GM19351 (cell line): ENCODE results near the gene NHEJ1.

Experiments
- ATAC-seq: cut with Tn5 transposase; IDR thresholded peaks from one replicate; pipeline ENCODE4 v1.9.1; 2021; ENCODE audit warnings: mild to moderate bottlenecking, moderate library complexity; ENCODE audit not compliant: unreplicated experiment

NHEJ1 gene

GRCh38 chr2:219124381-219125110, 36.1 kb downstream of the NHEJ1 start:
- ATAC-seq, result no peak

DNA sequence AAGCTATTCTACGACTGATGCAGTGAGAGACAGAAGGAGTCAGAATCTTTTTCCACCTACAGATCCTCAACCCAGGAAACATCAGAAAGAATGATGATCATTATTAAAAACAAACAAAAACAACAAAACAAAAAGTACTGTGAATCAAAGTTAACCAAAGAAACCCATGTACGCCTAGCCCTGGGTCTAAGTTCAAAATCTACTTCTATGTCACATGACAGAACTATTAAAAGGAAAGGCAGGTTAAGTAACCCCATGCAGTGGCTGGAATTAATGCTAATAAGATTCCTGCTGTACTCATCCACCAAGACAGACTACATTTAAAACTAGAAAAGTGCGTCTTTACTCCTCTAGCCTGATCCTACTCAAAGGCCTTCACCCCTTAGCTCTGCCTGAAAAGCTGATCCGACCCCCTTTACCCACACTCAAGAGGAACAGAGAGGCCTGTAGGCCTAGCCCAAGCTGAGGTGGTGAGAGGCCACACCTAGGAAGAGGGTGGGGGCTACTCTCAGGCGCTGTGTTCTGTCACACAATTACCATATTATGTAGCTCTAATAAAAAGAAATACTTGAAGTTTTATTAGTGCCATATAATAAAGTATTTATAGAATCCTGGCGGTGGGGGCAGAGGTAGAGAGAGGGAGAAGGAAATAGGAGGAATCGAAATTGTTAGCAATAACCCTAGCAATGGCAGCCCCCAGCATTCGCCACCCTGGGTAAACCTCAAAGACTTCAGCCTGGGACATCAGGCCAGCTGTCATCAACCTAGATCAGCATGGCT, 37.1 kb downstream of the NHEJ1 start:
- ATAC-seq, result no peak

DNA sequence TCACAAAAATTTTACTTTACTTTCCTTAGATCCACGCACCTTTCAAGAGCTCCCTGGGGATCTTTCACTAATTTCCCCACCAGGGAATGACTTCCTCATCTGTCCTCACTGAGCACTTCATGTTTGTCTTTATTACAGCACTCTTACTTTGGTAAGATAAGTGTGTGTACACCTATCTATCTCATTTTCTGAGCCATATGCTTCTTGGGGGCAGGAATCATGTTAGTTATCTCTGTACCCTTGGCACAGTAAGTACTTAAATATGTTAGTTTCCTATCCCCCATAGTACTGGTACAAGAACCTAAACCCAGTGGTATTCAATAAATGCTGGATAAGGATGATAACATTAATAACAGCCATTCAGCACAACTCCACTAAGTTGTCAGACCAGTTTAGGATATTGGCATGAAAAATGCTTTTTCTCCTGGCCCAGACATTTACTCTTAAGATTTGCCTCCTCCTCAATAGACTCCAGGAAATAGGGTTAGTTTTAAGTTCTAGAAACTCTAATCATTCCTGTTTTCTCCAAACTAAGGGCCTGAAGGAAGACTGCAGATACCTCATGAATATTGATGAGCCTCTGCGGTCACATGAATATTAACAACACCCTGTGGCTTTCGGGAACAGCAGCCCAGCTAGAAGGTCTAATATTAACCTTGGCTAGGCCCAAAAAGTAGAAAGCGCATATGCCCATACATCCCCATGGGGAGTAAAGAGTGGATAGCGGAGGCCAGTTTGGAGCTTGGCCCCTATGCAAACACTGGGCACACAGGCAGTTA, 38.2 kb downstream of the NHEJ1 start:
- no peak for ATAC-seq

- no peak for ATAC-seq
Observed at GRCh38 chr2:219120082-219120481, 40.5 kb downstream of the NHEJ1 start.

DNA sequence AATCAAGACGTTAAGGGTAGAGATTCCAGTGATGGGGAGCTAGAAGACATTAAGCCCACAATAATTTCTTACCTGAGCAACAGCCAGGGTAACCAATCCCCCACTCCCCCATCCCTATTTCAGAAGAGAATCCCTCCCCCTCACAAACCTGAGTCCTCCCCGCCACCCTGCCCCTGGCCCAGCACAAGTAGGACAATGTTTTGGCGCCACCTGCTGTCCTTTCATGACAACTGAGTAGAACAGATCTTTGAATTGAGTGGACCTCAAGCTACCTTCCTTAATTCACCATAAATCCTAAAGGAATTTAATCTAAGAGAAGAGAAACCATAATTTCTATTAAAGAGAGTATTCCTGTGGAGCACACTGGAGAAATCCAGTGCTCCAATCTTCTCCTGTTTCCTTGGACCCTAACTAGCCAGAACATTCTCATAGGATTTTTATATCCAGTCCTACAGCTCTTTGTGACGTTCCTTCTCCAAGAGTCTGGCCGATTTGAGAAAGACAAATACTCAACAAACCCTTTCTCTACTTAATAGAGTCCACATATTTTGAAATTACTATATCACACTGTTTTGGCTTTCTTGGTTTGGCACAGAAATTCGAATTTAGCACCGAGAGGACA, 41.1 kb downstream of the NHEJ1 start:
- no peak for ATAC-seq

- ATAC-seq, result no peak
Observed at GRCh38 chr2:219118504-219118903, 42.1 kb downstream of the NHEJ1 start.

DNA sequence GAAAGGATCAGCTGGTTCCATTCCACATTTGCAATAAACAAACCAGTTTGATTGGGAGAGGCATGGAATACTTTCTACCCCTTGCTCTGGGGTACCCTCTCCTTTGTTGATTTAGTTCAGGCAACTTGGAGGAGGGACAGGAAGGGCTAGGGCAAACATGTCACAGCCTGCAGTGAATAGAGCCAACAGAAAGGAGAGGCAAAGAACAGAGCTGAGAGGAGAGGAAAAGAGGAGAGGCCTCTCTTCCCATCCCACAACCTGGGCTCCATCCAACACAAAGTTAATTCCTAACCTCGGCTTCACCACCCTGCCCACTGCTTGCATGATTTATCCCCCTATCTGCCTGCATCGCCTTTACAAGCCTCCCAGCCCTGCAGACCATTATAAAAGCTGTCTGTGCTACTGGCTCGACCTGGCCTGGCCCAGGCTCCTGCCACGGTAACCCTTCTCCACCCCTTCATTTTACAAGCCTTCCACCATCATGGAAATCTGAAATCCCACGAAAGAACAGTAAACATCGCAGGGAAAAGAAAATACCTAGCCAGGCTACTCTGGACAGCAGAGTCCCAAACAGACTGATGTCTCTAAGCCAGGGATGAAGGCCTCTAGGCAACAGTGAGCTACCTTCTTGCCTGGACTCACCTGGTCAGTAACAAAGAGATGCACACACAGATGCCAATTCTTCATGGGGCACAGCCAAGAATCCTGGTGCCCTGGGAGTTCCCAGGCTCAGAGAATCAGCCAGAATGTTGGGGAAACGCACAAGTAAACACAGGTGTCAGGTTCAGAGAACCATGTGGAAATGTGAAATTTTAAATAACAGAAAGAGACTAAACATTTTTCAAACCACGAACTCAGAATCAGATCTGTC, 43.6 kb downstream of the NHEJ1 start:
- ATAC-seq, result no peak

DNA sequence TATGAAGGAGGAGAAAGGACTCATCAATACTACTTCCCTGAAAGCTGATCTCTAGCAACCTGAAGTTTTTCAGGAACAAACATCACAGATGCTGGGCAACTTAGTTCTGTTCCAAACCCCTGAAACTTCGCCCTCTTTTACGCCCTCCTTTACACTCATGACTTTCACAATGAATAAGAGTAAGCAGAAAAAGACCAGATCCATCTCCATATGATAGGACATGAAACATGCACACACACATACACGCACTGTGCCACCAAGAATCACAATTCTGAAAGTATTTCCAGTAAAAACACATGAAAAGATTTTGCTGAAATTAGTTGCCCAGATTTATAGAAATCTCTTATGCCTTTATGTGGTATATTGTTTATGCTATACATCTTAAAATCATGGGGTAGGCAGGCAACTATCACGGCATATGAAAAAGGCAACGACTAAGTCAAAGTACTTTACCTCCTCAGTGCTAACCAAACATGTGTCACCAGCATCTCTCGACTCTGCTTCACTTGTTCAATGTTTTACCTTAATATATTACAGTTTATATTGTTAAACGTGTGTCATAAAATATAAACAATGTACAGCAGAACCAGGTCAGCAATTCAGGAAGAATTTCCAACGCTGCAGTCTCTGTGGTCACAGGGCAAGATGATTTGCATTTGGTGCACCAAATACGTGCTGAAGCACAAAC, 47.8 kb downstream of the NHEJ1 start:
- no peak for ATAC-seq

DNA sequence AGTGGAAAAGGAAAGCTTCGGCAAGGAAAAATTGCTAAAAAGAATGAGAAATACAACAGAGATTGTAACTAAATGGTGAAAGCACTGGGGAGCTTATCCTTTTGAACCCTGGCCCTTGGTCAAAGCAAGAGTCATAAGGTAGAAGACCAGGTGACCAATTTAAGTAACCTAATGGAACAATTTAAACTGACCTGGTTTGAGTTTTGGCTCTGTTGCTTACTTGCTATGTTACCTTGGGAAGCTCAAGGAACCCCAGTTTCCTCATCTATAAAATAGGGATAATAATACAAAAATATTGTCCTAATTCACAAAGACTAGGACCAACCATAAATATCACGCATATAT, 48.6 kb downstream of the NHEJ1 start:
- ATAC-seq, result no peak

DNA sequence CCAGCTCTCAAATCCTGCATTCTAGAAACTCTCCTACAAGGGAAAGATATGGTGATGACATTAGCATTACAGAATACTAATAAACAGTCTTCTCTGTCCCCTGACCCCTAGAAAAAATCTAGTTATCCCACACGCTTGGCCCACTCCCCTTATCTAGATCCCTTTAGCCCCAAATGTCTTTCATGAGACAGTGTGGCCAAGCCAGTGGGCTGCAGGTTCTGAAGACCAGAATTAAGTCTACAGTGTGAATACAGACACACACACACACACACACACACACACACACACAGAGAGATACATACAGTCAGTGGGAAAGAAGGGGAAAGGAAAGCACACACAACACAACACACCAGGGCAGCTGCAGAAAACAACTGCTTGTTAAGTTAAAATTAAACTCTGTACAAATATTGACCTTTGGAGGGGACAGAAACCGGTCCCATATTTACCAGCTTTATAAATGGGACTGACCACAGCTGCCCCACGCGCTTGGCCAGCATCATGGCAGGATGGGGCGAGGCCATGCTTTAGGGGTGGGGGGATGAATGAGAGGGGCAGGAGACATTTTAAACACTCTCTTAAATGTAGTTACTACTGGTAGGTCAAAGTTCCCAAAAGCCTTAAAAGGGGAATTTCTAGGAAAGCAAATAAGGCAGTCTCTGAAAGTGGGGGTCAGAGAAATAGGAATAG, 49.1 kb downstream of the NHEJ1 start:
- ATAC-seq, result no peak

DNA sequence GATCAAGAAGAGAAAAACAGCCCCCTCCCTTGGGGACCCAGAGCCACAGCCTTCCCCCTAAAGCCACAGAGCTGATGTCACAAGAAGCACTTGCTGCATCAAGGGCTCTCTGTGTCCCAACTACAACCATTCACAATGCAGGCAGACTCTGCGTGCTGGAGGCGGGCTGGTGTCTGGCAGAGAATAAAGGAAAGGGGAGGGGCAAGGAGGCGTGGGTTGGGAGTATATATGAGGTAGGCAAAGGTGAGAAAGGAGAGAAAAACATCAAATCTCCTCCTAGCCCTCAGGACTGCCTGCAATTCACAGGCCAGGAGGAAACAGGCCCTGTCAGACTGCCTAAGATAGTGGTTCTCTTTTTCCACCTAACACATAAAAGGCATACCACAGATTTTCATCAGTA, 51.1 kb downstream of the NHEJ1 start:
- ATAC-seq, result no peak

GRCh38 chr2:219107758-219108157, 52.9 kb downstream of the NHEJ1 start:
- no peak for ATAC-seq

- no peak for ATAC-seq
Observed at GRCh38 chr2:219106251-219106650, 54.4 kb downstream of the NHEJ1 start.

GRCh38 chr2:219104107-219105035, 56.2 kb downstream of the NHEJ1 start:
- ATAC-seq, result peak; percentile 68

DNA sequence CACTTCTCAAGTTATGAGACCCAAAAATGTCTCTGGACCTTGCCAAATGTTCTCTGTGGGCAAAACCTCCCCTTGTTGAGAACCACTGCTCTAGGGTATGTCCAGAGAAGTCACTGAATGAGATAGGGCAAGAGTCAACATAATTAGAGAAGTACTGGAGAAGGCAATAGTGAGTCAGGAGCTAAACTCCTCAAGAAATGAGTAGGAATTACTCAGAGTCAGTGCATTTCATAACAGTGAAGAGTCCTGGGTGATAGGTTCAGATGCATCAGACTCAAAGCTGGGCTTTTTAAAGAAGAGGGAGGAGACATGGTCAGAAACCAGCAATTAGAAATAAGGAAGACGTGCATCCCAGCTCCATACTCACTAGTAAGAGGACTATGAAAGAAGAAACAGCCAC, 61.3 kb downstream of the NHEJ1 start:
- no peak for ATAC-seq

DNA sequence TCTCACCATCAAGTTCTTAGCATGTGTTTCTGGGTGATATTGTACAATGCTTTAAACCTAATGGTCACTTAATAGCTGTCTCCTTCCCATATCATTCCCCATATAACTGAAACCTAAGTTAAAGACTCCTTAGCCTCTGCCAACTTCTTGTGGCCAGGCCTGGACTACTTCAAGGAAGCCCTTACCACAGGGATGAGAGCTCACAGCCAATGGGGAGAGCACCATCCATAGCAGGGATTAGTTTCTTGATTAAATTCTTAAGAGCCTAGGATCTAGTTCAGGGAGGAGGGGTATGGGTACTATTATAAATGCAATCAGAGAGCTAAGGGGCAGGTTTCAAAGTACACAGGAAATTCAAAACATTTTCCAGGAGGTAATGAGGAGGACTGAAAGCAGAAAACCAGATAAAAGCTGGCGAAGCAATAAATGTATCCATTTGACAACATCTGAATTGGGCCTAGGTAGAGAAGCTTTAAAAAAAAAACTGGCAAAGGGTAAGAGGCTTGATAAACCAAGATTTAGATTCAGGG, 65.1 kb downstream of the NHEJ1 start:
- no peak for ATAC-seq

- no peak for ATAC-seq
Observed at GRCh38 chr2:219094171-219094570, 66.4 kb downstream of the NHEJ1 start.
